Measurements from ENCODE around the gene NMU. TPM values are rescaled to one million over a fixed set of nuclear protein-coding genes. Genes with fewer than 3 reads are reported as not detected.

Gene NMU
- total RNA-seq, 1 experiment from 2014 or later = 0.54 TPM

DNA sequence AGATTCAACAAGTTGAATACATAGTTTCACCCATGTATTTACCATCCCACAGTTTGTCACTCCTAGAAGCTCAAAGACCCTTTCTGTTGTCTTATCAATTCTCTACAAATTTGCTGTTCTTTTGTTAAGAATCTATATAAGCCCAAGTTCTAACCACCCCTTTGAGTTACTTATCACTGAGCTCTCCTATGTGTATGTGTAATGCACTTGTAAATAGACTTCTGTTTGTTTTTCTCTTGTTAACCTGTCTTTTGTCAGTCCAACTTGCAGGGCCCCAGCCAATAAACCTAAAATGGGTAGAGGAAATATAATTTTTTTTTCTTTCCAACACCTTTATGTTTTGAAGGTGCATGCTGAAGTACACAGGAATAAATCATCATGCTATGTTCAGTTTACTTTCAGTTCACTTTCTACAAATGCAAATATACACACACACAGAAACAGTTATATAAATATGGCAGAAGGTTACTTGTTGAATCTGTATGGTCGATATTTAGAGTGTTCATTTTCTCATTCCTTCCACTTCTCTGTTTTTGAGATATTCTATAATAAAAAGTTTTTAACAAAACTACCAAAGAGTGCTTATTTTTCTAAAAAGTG is 67.1 kb downstream of the NMU start:
- in situ Hi-C loops (cut with HindIII; ENCODE audit: low pct_unique_long_range_greater_than_20kb, low sequenced_read_pairs) = no loop called here
- POLR2A ChIA-PET = no interaction called here
- no peaks in the 10 kb centered on the region for H3K36me3 ChIP-seq (ENCODE audit: control insufficient read depth, insufficient read depth, low read length)
- H3K4me1 ChIP-seq (ENCODE audit: control insufficient read depth, insufficient read depth, low read length) = no peaks in the 10 kb centered on the region
- ATAC-seq (no peak), DNase-seq (ENCODE audit: low read depth, low spot score) (no peak)
- no peaks in the 10 kb centered on the region for H3K27me3 ChIP-seq (ENCODE audit: control insufficient read depth, insufficient read depth, low read length)
- intact Hi-C loops (cut with micrococcal nuclease; ENCODE audit: unreplicated experiment) = no loop called here
- TF ChIP-seq CTCF (IDR thresholded peaks at IDR 0.05) (no peak), POLR2AphosphoS5 (IDR thresholded peaks at IDR 0.05; ENCODE audit: low read depth, low read length) (no peak), SIN3A (IDR thresholded peaks at IDR 0.05; ENCODE audit: borderline replicate concordance, insufficient read depth, low read depth, low read length) (no peak), TCF7L2 (IDR thresholded peaks at IDR 0.05; ENCODE audit: low read depth, low read length) (no peak), REST (IDR thresholded peaks at IDR 0.05; ENCODE audit: insufficient read depth in 1 of 2, low read depth in 2 of 2, low read length in 1 of 2) (no peak)
- H3K27ac ChIP-seq (ENCODE audit: low read length) = no peak overlapping the region
- no TSS peak for BruUV-seq (replicated peaks)
- H3K9me3 ChIP-seq (ENCODE audit: control insufficient read depth, insufficient read depth, low read depth, low read length) = no peaks in the 10 kb centered on the region
- no peak overlapping the region for H3K4me3 ChIP-seq (ENCODE audit: low read depth in 2 of 2, low read length in 2 of 2)
- CTCF ChIA-PET = no interaction called here

DNA sequence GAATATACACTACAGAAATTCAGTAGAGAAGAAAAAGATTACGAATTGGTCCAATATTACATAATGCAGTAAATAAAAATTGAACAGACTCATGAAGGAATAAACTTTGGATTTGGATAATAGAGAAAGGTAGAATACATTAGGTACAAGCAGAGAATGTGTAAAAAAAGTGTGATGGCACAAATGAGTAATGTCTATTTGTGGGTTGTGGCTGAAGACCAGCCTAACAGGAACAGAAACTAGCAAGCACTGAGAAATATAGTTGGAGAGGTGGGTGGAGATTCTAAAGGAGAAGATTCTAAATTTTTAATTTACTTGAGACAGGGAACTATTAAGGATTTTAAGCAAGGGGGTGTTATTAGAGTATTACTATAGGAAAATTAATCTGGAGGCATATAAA is 74.2 kb downstream of the NMU start:
- Histone ChIP-seq H3K27me3 (ENCODE audit: control insufficient read depth, insufficient read depth, low read length) (no peaks in the 10 kb centered on the region), H3K9me3 (ENCODE audit: control insufficient read depth, insufficient read depth, low read depth, low read length) (no peaks in the 10 kb centered on the region), H3K36me3 (ENCODE audit: control insufficient read depth, insufficient read depth, low read length) (no peaks in the 10 kb centered on the region), H3K4me3 (ENCODE audit: low read depth in 2 of 2, low read length in 2 of 2) (no peak overlapping the region), H3K27ac (ENCODE audit: low read length) (no peak overlapping the region), H3K4me1 (ENCODE audit: control insufficient read depth, insufficient read depth, low read length) (no peaks in the 10 kb centered on the region)
- ATAC-seq = no peak
- intact Hi-C loops (cut with micrococcal nuclease; ENCODE audit: unreplicated experiment) = no loop called here
- no peak for DNase-seq (ENCODE audit: low read depth, low spot score)
- in situ Hi-C loops (cut with HindIII; ENCODE audit: low pct_unique_long_range_greater_than_20kb, low sequenced_read_pairs) = no loop called here
- CTCF ChIA-PET = no interaction called here
- BruUV-seq (replicated peaks) = no TSS peak
- POLR2A ChIA-PET = no interaction called here
- TF ChIP-seq REST (IDR thresholded peaks at IDR 0.05; ENCODE audit: insufficient read depth in 1 of 2, low read depth in 2 of 2, low read length in 1 of 2) (no peak), POLR2AphosphoS5 (IDR thresholded peaks at IDR 0.05; ENCODE audit: low read depth, low read length) (no peak), SIN3A (IDR thresholded peaks at IDR 0.05; ENCODE audit: borderline replicate concordance, insufficient read depth, low read depth, low read length) (no peak), CTCF (IDR thresholded peaks at IDR 0.05) (no peak), TCF7L2 (IDR thresholded peaks at IDR 0.05; ENCODE audit: low read depth, low read length) (no peak)
